ENCODE results near the gene DHFR. TPM values are rescaled to one million over a fixed set of nuclear protein-coding genes. Genes with fewer than 3 reads are reported as not detected.
"Not testable (repeated sequence)": the region's sequence is repeated elsewhere in the genome, so short reads cannot be mapped to it uniquely, and the experiment has no call there.

DHFR gene
- total RNA-seq, 1 donor from 2014 or later: 21.6 TPM

GRCh38 chr5:80597500-80597899, 57.3 kb downstream of the DHFR start:
- no peak for DNase-seq (ENCODE audit: low spot score)

- DNase-seq (ENCODE audit: low spot score): no peak
These were observed 60.0 kb downstream of the DHFR start for GRCh38 chr5:80594810-80595209.

- DNase-seq (ENCODE audit: low spot score): no peak
These were observed 62.0 kb downstream of the DHFR start for GRCh38 chr5:80592761-80593160.

GRCh38 chr5:80592105-80592504, 62.7 kb downstream of the DHFR start:
- DNase-seq (ENCODE audit: low spot score): no peak

GRCh38 chr5:80591352-80591751, 63.4 kb downstream of the DHFR start:
- no peak for DNase-seq (ENCODE audit: low spot score)

- no peak for DNase-seq (ENCODE audit: low spot score)
These were observed 64.0 kb downstream of the DHFR start for GRCh38 chr5:80590766-80591165.

GRCh38 chr5:80588858-80589540, 65.8 kb downstream of the DHFR start:
- no peak for DNase-seq (ENCODE audit: low spot score)

GRCh38 chr5:80584770-80585169, 70.0 kb downstream of the DHFR start:
- DNase-seq (ENCODE audit: low spot score): no peak

- DNase-seq (ENCODE audit: low spot score): not testable (repeated sequence)
These were observed 74.5 kb downstream of the DHFR start for GRCh38 chr5:80580291-80580690.

GRCh38 chr5:80579050-80579449, 75.7 kb downstream of the DHFR start:
- DNase-seq (ENCODE audit: low spot score): no peak

GRCh38 chr5:80577707-80578106, 77.1 kb downstream of the DHFR start:
- no peak for DNase-seq (ENCODE audit: low spot score)

GRCh38 chr5:80576383-80576782, 78.4 kb downstream of the DHFR start:
- DNase-seq (ENCODE audit: low spot score): no peak

Other genes starting within 250 kb of the DHFR start
- 62.3 TPM for gene ZFYVE16, start 246.9 kb downstream of the DHFR start, total RNA-seq
- gene FAM151B, start 166.9 kb downstream of the DHFR start, total RNA-seq: 2.9 TPM
- not detected for gene ANKRD34B, start 84.7 kb downstream of the DHFR start, total RNA-seq
- 26.0 TPM for gene MSH3, start 331 bp downstream of the DHFR start, total RNA-seq

Measured in ureter (tissue), 1 donor.